HCT116 (cell line): ENCODE results near the gene KLHL24. TPM values are rescaled to one million over a fixed set of nuclear protein-coding genes. Genes with fewer than 3 reads are reported as not detected.
A peak's percentile ranks its signal among the peaks of the same experiment; 100 is the strongest.

Experiments
- ATAC-seq: fragments of 200-7000 bp; cut with Tn5 transposase; 2 replicates; pipeline ENCODE4 v1.9.1; 2020; ENCODE audit warnings: mild to moderate bottlenecking, moderate library complexity
- BruUV-seq: library from RNA; stranded (reverse); fragments of 400-500 nt; replicated peaks from 2 replicates; lab custom pipeline; 2021; lab: Mats Ljungman, UMichigan
- CTCF ChIA-PET: fragments of 300-600 bp; sonication (Branson Sonifier 250); formaldehyde crosslinking; loops from one replicate; lab custom pipeline; 2021; ENCODE audit warnings: antibody characterized with exemption; lab: Charles Lee
- POLR2A ChIA-PET: fragments of 300-600, 350-600 bp; sonication (Branson Sonifier 250); formaldehyde crosslinking; loops from one replicate; lab custom pipeline; 2021; ENCODE audit warnings: antibody characterized with exemption; lab: Charles Lee
- RAD21 ChIA-PET, 2 experiments: fragments of 300-600 bp; sonication (Branson Sonifier 250); formaldehyde crosslinking; loops; one replicate each; lab custom pipeline; 2023; ENCODE audit warnings: low total read pairs in 2 of 2; ENCODE audit not compliant: uncharacterized antibody in 2 of 2, unreplicated experiment in 2 of 2, low non-redundant PET in 1 of 2; lab: Charles Lee
- DNase-seq: peaks from one replicate; pipeline ENCODE4 v3.0.0-alpha.2; 2010; ENCODE audit warnings: low read depth, low spot score
- H2AFZ ChIP-seq: fragments of 200-600 bp; shearing (Covaris generic), sonication (generic); 2 replicates; pipeline ENCODE4 v1.6.1; 2017; ENCODE audit warnings: low read depth, mixed run types, mixed read lengths, antibody characterized with exemption, low read length; ENCODE audit not compliant: poor library complexity, severe bottlenecking
- H3K27ac ChIP-seq: 2 replicates; pipeline ENCODE4 v1.5.1; 2012; ENCODE audit warnings: low read depth, low read length
- H3K27me3 ChIP-seq: fragments of 200-600 bp; sonication (generic); 2 replicates; pipeline ENCODE4 v1.6.1; 2016; ENCODE audit warnings: mixed run types, low read length, mixed read lengths; ENCODE audit not compliant: insufficient read depth
- H3K36me3 ChIP-seq, 2 experiments: fragments of 200-500 bp in 1 of 2; fragments of 200-600 bp in 1 of 2; sonication (Bioruptor generic) in 1 of 2; sonication (generic) in 1 of 2; 2 replicates each; pipeline versions ENCODE4 v1.5.1 to v1.6.1; 2014 to 2016; ENCODE audit warnings: low read length in 2 of 2, inconsistent platforms in 1 of 2, mixed read lengths in 1 of 2, mixed run types in 1 of 2; ENCODE audit not compliant: insufficient read depth in 2 of 2, control insufficient read depth in 1 of 2
- H3K4me1 ChIP-seq, 2 experiments: fragments of 200-600 bp in 1 of 2; sonication (generic) in 1 of 2; 2 replicates each; pipeline versions ENCODE4 v1.5.1 to v1.6.1; 2012 to 2017; ENCODE audit warnings: low read length in 2 of 2, inconsistent platforms in 1 of 2, mild to moderate bottlenecking in 1 of 2, mixed read lengths in 1 of 2, mixed run types in 1 of 2, moderate library complexity in 1 of 2; ENCODE audit not compliant: insufficient read depth in 2 of 2, control insufficient read depth in 1 of 2
- H3K4me2 ChIP-seq: fragments of 200-600 bp; sonication (generic); 2 replicates; pipeline ENCODE4 v1.6.1; 2017; ENCODE audit warnings: mixed run types, low read length, mixed read lengths
- H3K4me3 ChIP-seq, 2 experiments: fragments of 200-600 bp in 1 of 2; sonication (generic) in 1 of 2; replicated peaks in 1 of 2; 2 replicates each; pipeline ENCODE4 v1.5.1; 2011 to 2016; ENCODE audit warnings: low read length in 2 of 2, control low read depth in 1 of 2, low read depth in 1 of 2, mild to moderate bottlenecking in 1 of 2, mixed read lengths in 1 of 2, mixed run types in 1 of 2
- H3K79me2 ChIP-seq: fragments of 200-600 bp; sonication (generic); 2 replicates; pipeline ENCODE4 v1.6.1; 2017; ENCODE audit warnings: mild to moderate bottlenecking, mixed run types, low read length, moderate library complexity, mixed read lengths; ENCODE audit not compliant: insufficient read depth
- H3K9ac ChIP-seq: fragments of 200-600 bp; sonication (generic); 2 replicates; pipeline ENCODE4 v1.6.1; 2016; ENCODE audit warnings: low read length, mixed read lengths
- H3K9me2 ChIP-seq: fragments of 200-600 bp; sonication (generic), shearing (Covaris generic); 2 replicates; pipeline ENCODE4 v1.6.1; 2017; ENCODE audit warnings: mixed run types, mild to moderate bottlenecking, moderate library complexity; ENCODE audit not compliant: insufficient read depth
- H3K9me3 ChIP-seq, 2 experiments: fragments of 200-500 bp in 1 of 2; fragments of 200-600 bp in 1 of 2; sonication (Bioruptor generic) in 1 of 2; sonication (generic) in 1 of 2; 2 replicates each; pipeline ENCODE4 v1.6.1; 2014 to 2017; ENCODE audit warnings: low read length in 2 of 2, mixed read lengths in 2 of 2, inconsistent platforms in 1 of 2, low read depth in 1 of 2, mild to moderate bottlenecking in 1 of 2, mixed run types in 1 of 2, moderate library complexity in 1 of 2; ENCODE audit not compliant: control insufficient read depth in 1 of 2, insufficient read depth in 1 of 2
- H4K20me1 ChIP-seq: fragments of 200-600 bp; sonication (generic), shearing (Covaris generic); 2 replicates; pipeline ENCODE4 v1.6.1; 2017; ENCODE audit warnings: mixed run types, mild to moderate bottlenecking, moderate library complexity; ENCODE audit not compliant: insufficient read depth
- CEBPB ChIP-seq: IDR thresholded peaks from 2 replicates; pipeline ENCODE4 v1.6.1; 2012; ENCODE audit warnings: low read depth
- EGR1 ChIP-seq: IDR thresholded peaks from 2 replicates; pipeline ENCODE4 v1.6.1; 2012; ENCODE audit warnings: low read depth
- ELF1 ChIP-seq: IDR thresholded peaks from 2 replicates; pipeline ENCODE4 v1.6.1; 2012; ENCODE audit warnings: low read depth, borderline replicate concordance
- EZH2phosphoT487 ChIP-seq: fragments of 200-600 bp; IDR thresholded peaks from 2 replicates; pipeline ENCODE4 v1.6.1; 2018; ENCODE audit warnings: antibody characterized with exemption, borderline replicate concordance
- FOSL1 ChIP-seq: IDR thresholded peaks from 2 replicates; pipeline ENCODE4 v1.6.1; 2012; ENCODE audit warnings: low read depth
- JUND ChIP-seq: IDR thresholded peaks from 2 replicates; pipeline ENCODE4 v1.6.1; 2012
- POLR2A ChIP-seq: IDR thresholded peaks from 2 replicates; pipeline ENCODE4 v1.7.0; 2011; ENCODE audit warnings: borderline replicate concordance; ENCODE audit not compliant: insufficient read depth, insufficient read length; ENCODE audit errors: extremely low read depth
- RAD21 ChIP-seq: IDR thresholded peaks from 2 replicates; pipeline ENCODE4 v1.6.1; 2012; ENCODE audit warnings: low read depth, mild to moderate bottlenecking
- SIN3A ChIP-seq: IDR thresholded peaks from 2 replicates; pipeline ENCODE4 v1.6.1; 2012; ENCODE audit warnings: low read depth
- SP1 ChIP-seq: IDR thresholded peaks from 2 replicates; pipeline ENCODE4 v1.6.1; 2012; ENCODE audit warnings: low read depth
- YY1 ChIP-seq: IDR thresholded peaks from 2 replicates; pipeline ENCODE4 v1.6.1; 2011; ENCODE audit warnings: low read length, low read depth, moderate library complexity, mild to moderate bottlenecking; ENCODE audit not compliant: insufficient replicate concordance; ENCODE audit errors: extremely low read depth
- ZFX ChIP-seq: fragments of 450-650 bp; IDR thresholded peaks from 2 replicates; pipeline ENCODE4 v1.6.1; 2017
- ZNF274 ChIP-seq: fragments of 200-500 bp; sonication (Bioruptor generic); IDR thresholded peaks from 2 replicates; pipeline ENCODE4 v1.6.1; 2014; ENCODE audit warnings: mild to moderate bottlenecking, low read depth, low read length, inconsistent platforms
- intact Hi-C: fragments of 100-400 bp; cut with micrococcal nuclease; formaldehyde crosslinking; loops from 2 replicates; pipeline ENCODE4 v1.10.0; 2022
- total RNA-seq: library from RNA; stranded (reverse); gene quantifications from one replicate; pipeline ENCODE4 v1.2.1, GENCODE V29; 2021; ENCODE audit not compliant: unreplicated experiment
- TF ChIP-seq, protein P1 (sequence below): IDR thresholded peaks from 2 replicates; pipeline ENCODE4 v1.6.1; 2012; ENCODE audit warnings: low read depth
- TF ChIP-seq, protein P2 (sequence below): IDR thresholded peaks from 2 replicates; pipeline ENCODE4 v1.6.1; 2012
- TF ChIP-seq, protein P3 (sequence below): IDR thresholded peaks from 2 replicates; pipeline ENCODE4 v1.6.1; 2012

The KLHL24 gene
- total RNA-seq, 1 experiment from 2014 or later: 21.0 TPM

DNA sequence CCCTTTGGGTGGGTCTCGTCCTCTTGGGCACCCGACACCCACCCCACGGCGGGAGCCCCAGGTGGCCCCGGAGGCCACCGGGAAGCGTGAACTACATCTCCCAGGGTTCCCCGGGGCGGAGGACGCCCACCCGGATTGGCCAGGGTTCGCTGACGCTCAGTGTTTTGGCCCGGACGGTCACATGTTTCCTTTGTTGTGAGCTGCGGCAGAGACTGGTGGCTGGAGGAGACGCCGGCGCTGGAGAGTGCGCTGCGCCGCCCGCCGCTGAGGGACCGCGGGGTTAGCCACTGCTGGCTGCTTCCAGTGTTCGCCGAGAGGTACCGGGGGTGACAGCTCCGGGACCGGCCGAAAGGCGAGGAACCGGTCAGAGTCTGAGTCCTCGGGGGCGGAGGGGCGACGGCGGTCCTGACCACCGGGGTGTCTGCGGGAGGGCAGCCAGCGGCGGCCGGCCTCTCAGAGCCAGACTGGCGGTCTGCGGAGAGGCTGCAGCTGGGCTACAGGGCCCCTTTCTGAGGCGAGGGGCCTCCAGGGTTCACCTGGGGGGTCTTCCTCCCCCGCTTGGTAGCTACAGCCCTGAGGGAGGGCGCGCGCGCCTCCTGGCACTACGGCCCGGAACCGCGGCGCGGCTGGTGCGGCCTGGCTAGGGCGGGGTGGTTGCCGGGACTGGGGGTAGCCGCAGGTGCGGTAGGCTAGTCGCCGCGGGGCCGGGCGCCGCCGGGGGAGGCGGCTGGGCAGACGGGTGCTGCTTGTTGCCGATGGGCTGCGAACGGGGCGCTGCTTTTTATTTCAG is at the start of gene KLHL24 (continued):
- TF ChIP-seq, protein P1, sequence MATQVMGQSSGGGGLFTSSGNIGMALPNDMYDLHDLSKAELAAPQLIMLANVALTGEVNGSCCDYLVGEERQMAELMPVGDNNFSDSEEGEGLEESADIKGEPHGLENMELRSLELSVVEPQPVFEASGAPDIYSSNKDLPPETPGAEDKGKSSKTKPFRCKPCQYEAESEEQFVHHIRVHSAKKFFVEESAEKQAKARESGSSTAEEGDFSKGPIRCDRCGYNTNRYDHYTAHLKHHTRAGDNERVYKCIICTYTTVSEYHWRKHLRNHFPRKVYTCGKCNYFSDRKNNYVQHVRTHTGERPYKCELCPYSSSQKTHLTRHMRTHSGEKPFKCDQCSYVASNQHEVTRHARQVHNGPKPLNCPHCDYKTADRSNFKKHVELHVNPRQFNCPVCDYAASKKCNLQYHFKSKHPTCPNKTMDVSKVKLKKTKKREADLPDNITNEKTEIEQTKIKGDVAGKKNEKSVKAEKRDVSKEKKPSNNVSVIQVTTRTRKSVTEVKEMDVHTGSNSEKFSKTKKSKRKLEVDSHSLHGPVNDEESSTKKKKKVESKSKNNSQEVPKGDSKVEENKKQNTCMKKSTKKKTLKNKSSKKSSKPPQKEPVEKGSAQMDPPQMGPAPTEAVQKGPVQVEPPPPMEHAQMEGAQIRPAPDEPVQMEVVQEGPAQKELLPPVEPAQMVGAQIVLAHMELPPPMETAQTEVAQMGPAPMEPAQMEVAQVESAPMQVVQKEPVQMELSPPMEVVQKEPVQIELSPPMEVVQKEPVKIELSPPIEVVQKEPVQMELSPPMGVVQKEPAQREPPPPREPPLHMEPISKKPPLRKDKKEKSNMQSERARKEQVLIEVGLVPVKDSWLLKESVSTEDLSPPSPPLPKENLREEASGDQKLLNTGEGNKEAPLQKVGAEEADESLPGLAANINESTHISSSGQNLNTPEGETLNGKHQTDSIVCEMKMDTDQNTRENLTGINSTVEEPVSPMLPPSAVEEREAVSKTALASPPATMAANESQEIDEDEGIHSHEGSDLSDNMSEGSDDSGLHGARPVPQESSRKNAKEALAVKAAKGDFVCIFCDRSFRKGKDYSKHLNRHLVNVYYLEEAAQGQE: no peak
- TF ChIP-seq SP1 (peak; percentile 35; the same call in 1 of the 2 replicates), JUND (no peak), CEBPB (no peak), RAD21 (no peak)
- TF ChIP-seq, protein P2, sequence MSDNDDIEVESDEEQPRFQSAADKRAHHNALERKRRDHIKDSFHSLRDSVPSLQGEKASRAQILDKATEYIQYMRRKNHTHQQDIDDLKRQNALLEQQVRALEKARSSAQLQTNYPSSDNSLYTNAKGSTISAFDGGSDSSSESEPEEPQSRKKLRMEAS: peak; percentile 87

DNA sequence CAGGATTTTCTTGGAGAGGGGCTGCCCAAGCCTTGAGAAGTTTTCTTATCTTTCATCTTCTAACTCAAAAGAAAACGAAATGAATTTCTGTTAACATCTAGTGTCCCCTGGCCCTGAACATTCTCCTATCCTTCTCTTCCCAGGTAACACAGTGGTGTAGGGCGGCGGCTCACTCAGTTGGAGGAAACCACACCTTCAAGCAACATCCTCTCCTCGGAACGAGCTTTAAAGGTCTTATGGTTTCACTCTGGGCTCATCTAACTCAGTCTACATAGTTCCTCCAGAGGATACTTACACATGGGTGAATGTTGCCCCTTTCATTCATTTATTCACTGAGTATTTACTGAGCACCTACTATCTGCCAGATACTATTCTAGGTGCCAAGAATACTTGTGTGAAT is 48.9 kb upstream of the KLHL24 start:
- H3K4me3 ChIP-seq: no peak overlapping the region
- DNase-seq (no peak), ATAC-seq (no peak)
- no peak overlapping the region for H3K4me2 ChIP-seq
- no peaks in the 10 kb centered on the region for H3K79me2 ChIP-seq
- no peaks in the 10 kb centered on the region for H3K4me1 ChIP-seq
- H3K9me3 ChIP-seq: no peaks in the 10 kb centered on the region
- no peaks in the 10 kb centered on the region for H3K36me3 ChIP-seq
- no peak overlapping the region for H2AFZ ChIP-seq
- RAD21 ChIA-PET: no interaction called here
- no peak overlapping the region for H3K27ac ChIP-seq
- no TSS peak for BruUV-seq
- POLR2A ChIA-PET: no interaction called here
- no peaks in the 10 kb centered on the region for H4K20me1 ChIP-seq
- H3K9me2 ChIP-seq: no peaks in the 10 kb centered on the region
- CTCF ChIA-PET: no interaction called here
- no peaks in the 10 kb centered on the region for H3K27me3 ChIP-seq
- H3K9ac ChIP-seq: no peak overlapping the region
- intact Hi-C loops: no loop called here
- no peak for TF ChIP-seq ZFX
- TF ChIP-seq, protein P1: no peak
- TF ChIP-seq, protein P3, sequence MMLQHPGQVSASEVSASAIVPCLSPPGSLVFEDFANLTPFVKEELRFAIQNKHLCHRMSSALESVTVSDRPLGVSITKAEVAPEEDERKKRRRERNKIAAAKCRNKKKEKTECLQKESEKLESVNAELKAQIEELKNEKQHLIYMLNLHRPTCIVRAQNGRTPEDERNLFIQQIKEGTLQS: no peak
- TF ChIP-seq EZH2phosphoT487: no peak
- TF ChIP-seq SIN3A: no peak
- TF ChIP-seq, protein P2: no peak
- no peak for TF ChIP-seq POLR2A
- no peak for TF ChIP-seq FOSL1
- TF ChIP-seq ZNF274: no peak
- no peak for TF ChIP-seq YY1
- TF ChIP-seq ELF1: no peak
- no peak for TF ChIP-seq EGR1
